ENCODE measurements around the gene SUPT20HL1.
"Not testable (repeated sequence)": the region's sequence is repeated elsewhere in the genome, so short reads cannot be mapped to it uniquely, and the experiment has no call there.

The SUPT20HL1 gene
- 0 to 0.07 (median 0) reads per million in 18 experiments for total RNA-seq

DNA sequence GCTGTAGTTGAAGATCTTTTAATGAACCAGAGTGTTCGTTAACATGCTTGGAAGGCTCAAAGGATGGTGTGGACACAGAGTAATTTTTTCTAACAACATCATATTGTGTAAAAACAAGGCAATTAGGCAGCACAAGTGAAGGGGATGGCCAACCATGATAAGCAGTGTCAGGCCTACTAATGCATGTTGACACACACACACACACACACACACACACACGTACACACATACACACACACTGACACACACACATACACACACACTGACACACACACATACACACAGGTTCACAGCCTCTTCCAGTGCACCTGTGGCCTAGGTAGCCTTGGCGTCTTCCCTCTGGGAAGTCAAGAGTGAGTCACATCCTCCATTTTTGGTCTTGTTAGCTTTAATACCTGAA is at the start of gene SUPT20HL1:
Gene SUPT20HL1, plus strand, starts transcription at position 368 of the 400 bp plus-strand sequence. CDS start 2,122 bp downstream, outside the sequence.
- DNase-seq: no peak

DNA sequence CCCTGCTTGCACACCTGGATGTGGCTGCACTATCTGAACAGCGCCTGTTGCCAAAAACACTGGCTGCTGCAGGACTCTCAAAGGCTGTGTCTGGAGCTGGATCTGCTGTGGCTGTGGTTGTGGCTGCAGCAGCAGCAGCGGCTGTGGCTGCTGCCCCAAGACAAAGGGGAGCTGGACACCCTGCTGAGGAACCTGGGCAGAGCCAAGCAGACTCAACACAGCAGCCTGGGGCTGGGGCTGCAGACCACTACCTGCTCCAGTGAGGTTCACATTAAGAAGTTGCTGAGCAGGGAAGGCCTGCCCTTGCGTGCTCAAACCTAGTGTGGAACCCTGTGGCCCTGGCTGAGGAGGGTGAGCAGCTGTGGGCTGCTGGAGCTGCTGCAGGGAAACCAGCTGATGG is 49.5 kb upstream of the SUPT20HL1 start:
- not testable (repeated sequence) for DNase-seq

GRCh38 chrX:24311507-24312248 is 48.8 kb upstream of the SUPT20HL1 start:
- not testable (repeated sequence) for DNase-seq

GRCh38 chrX:24312249-24312607 is 48.2 kb upstream of the SUPT20HL1 start:
- not testable (repeated sequence) for DNase-seq

- DNase-seq: no peak
These were observed 46.3 kb upstream of the SUPT20HL1 start, which contains the start of gene SUPT20HL2 for GRCh38 chrX:24314019-24314635. SUPT20HL2 (minus strand) TSS chrX:24314069; CDS start chrX:24313315, 754 bp downstream.

GRCh38 chrX:24316111-24316510 is 44.3 kb upstream of the SUPT20HL1 start:
- no peak for DNase-seq

DNA sequence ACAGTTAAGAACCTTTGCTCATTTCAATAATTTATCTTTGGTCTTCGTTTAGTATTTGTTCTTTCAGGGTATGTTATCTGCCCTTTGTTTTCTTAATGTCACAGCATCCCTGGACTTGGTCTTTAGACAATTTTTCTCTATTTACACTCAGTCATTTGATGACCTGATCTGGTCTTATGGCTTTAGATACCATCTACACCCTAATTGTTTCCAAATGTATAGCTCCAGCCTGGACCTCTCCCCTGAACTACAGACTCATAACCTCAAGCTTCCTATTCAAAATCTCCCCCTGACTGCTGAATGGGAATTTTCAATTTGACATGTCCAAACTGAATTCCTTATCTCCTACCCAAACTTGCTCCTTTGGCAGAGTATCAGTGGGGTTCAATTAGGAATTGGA is 42.9 kb upstream of the SUPT20HL1 start:
- no peak for DNase-seq

GRCh38 chrX:24321741-24322395 is 38.6 kb upstream of the SUPT20HL1 start:
- DNase-seq: no peak

DNA sequence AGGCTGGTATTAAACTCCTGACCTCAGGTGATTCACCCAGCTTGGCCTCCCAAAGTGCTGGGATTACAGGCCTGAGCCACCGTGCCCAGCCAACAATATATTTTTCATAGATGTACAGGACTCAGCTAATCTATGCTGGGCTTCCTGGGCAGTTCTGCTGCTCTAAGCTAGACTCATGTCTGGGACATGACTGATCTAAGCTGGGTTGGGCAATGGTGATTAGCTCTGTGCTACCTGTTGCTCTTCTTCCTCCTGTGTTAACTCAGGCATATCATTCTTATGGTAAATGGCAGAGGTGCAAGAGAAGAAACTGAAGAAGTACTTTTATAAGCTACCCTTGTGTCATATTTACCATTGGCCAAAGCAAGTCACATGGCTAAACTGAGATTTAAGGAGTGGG is 35.2 kb upstream of the SUPT20HL1 start:
- no peak for DNase-seq

DNA sequence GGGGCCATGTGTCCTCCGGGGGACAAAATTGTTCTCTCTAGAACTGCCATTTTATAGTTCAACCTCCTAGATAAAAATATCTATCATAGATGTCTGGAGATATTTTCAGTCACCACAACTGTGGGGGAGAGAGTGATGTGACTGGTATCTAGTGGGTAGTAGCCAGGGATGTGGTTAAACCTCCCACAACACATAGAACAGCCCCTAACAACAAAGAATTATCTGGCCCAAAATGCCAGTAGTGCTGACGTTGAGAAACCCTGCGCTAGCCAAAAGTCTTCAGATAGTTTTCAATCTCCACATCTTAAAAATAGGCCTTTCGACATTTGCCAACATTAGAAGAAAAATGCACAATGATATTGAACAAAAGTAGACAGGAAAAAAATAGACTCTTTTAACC is 27.6 kb upstream of the SUPT20HL1 start:
- DNase-seq: no peak

- DNase-seq: no peak
These were observed 27.1 kb upstream of the SUPT20HL1 start for GRCh38 chrX:24333371-24333770.

- DNase-seq: no peak
These were observed 26.0 kb upstream of the SUPT20HL1 start for GRCh38 chrX:24334461-24334860.

DNA sequence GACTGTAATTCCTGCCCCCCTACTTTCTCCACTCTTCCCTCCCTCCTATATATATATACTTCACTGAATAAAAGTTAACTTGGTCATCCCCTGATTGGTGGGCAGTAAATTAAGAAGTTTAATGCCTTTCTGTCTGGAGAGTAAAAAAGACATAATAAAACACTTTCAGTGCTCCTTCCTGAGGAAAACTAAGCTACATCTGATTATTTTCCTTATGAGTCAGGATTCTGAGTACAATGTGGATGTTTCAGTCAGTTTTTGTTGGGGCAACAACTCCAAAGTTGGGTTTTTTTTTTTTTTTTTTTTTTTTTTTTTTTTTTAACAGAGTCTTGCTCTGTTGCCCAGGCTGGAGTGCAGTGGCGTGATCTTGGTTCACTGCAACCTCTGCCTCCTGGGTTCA is 24.6 kb upstream of the SUPT20HL1 start:
- no peak for DNase-seq

DNA sequence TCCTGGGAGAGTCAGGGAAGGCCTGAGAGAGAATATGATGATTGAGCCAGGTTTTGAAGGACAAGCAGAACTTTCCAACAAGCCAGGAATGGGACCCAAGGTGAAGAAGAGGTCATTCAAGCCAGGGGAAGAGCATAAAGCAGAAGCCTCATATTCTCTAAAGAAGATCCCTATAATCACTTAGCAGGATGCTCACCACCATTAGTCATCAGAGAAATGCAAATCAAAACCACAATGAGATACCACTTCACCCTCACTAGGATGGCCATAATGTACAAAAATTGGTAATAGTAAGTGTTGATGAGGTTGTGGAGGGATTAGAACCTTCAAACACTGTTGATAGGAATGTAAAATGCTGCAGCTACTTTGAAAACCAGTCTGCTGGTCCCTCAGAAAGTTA is 20.5 kb upstream of the SUPT20HL1 start:
- no peak for DNase-seq

DNA sequence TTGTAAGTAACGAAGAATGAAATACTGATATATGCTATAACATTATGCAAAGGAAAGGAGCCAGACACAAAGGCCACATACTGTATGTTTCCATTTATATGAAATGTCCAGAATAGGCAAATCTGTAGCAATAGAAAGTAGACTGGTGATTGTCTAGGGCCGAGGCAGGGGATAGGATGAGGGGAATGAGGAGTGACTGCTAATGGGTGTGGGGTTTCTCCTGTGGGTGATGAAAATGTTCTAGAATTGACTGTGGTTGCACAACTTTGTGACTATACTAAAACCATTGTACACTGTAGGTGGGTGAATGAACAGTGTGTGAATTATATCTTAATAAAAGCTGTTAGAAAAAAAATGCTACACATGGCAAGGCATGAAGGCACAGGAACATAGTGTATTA is 19.9 kb upstream of the SUPT20HL1 start:
- no peak for DNase-seq

GRCh38 chrX:24341795-24342194 is 18.6 kb upstream of the SUPT20HL1 start:
- DNase-seq: no peak

DNA sequence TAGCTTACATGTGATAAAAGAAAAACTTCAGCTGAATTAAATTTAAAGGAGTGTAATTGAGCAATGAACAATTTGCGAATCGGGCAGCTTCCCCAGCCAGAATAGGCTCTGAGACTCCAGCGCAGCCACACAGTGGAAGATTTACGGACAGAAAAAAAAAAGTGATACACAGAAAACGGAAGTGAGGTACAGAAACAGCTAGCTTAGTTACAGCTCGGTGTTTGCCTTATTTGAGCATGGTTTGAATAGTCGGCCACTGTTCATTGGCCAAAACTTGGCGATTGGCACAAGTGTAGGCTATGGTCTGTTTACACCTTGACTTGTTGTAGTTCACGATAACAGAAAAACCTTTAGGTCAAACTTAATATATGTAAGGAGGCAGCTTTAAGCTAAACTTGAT is 16.7 kb upstream of the SUPT20HL1 start:
- DNase-seq: no peak

GRCh38 chrX:24347881-24348280 is 12.6 kb upstream of the SUPT20HL1 start:
- DNase-seq: no peak

DNA sequence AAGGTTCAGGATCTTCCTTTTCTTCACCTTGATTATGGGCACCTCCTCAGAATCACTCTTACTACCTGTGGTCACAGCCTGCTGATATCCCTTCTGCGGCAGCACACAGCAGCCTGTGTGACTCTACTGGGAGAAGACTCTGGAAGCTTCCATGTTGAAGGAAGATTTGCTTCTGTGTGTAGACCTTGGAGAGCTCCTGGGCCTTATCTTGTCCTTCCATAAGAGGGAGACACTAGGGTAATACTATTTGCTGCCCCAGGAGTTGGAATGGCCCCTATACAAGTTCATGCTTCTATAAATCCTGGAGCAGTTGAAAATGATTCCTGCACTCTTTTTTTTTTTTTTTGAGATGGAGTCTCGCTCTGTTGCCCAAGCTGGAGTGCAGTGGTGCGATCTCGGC is 10.2 kb upstream of the SUPT20HL1 start:
- no peak for DNase-seq

GRCh38 chrX:24355095-24355494 is 5.3 kb upstream of the SUPT20HL1 start:
- no peak for DNase-seq

- DNase-seq: no peak
These were observed 3.3 kb upstream of the SUPT20HL1 start for GRCh38 chrX:24357106-24357505.

DNA sequence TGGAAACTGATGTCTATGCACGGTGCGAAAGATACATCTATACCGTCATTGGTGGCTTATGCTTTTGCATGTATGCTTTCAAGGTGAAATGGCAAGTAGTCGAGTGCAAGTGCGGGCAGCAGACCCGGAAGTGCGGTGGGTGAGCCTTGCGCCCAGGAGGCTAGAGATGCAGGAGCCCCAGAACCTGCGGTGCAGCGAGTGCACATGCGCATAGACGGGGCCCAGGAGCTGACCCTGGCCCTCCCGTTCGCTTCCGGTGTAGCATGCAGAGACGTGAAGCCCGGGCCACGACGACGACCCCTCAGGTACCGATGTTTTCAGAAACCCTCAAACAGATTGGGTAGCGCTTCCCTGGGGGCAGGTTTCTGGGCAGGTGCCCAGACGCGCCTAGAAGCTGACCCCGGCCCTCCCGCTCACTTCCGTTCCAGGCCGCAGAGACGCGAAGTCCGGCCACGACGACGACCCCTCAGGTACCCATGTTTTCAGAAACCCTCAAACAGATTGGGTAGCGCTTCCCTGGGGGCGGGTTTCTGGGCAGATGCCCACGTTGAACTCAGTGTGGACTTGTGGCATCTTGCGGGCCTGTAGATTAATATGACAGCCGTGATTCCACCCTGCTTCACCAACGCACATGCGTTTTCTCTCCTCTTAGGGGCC is 1.8 kb downstream of the SUPT20HL1 start:
- not testable (repeated sequence) for DNase-seq
